Measurements from ENCODE around the gene IGIP.
A peak's percentile ranks its signal among the peaks of the same experiment; 100 is the strongest.
"Not testable (repeated sequence)": the region's sequence is repeated elsewhere in the genome, so short reads cannot be mapped to it uniquely, and the experiment has no call there.

The IGIP gene

DNA sequence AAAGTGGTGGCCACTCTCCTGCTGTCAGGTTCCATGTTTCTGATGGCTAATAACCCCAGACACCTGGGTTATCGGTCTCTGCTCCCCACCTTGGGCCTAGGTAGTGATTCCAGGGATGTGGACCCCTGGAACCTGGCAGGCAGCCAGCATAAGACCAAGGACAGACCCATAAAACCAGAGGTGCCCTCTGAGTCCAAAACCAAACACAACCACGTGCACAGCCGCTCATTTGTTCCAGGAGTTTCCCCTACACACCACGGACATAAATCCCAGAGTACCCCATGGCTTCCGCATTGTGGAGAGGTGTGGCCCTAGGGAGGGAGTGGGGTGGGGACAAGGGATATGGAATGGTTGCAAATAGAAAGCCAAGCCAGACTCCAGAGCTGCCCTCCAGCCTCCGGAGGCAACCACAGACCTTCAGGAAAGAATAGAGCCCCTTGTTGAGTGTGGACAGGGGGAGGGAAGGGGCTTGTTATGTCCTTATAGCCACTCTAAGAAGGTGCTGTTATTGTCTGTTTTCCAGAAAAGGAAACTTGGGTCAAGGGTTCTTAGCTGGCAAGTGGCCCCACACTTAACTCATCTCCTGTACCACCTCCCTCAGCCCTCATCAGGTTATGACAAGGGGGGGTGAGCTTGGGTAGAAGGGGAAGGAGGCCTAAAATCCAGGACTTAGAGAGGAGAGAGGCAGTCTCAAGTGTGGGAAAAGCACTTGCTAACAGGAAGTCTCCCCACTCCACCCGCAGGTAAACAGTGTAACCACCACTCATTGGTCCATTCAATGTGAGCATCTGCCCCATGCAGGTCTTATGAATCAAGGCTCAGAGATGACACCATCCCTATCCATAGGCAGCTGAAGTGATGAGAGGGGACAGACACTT is 25.6 kb downstream of the IGIP start:
- TF ChIP-seq, protein P1, sequence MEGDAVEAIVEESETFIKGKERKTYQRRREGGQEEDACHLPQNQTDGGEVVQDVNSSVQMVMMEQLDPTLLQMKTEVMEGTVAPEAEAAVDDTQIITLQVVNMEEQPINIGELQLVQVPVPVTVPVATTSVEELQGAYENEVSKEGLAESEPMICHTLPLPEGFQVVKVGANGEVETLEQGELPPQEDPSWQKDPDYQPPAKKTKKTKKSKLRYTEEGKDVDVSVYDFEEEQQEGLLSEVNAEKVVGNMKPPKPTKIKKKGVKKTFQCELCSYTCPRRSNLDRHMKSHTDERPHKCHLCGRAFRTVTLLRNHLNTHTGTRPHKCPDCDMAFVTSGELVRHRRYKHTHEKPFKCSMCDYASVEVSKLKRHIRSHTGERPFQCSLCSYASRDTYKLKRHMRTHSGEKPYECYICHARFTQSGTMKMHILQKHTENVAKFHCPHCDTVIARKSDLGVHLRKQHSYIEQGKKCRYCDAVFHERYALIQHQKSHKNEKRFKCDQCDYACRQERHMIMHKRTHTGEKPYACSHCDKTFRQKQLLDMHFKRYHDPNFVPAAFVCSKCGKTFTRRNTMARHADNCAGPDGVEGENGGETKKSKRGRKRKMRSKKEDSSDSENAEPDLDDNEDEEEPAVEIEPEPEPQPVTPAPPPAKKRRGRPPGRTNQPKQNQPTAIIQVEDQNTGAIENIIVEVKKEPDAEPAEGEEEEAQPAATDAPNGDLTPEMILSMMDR (IDR thresholded peaks at IDR 0.05; ENCODE audit: low read depth, low read length) = no peak
- H3K4me3 ChIP-seq (ENCODE audit: low read depth, low read length) = no peak overlapping the region
- no peak for DNase-seq (ENCODE audit: low read depth, low spot score)
- in situ Hi-C loops (cut with HindIII; ENCODE audit: low sequenced_read_pairs) = loop anchor here (25.0 kb wide), 1 partner anchor 89 kb away; no protein-coding TSS in a partner anchor

GRCh38 chr5:140152022-140152999 is 26.6 kb downstream of the IGIP start:
- TF ChIP-seq, protein P1 (IDR thresholded peaks at IDR 0.05; ENCODE audit: low read depth, low read length) = no peak
- in situ Hi-C loops (cut with HindIII; ENCODE audit: low sequenced_read_pairs) = loop anchor here (25.0 kb wide), 1 partner anchor 90 kb away; no protein-coding TSS in a partner anchor
- DNase-seq (ENCODE audit: low read depth, low spot score) = no peak

DNA sequence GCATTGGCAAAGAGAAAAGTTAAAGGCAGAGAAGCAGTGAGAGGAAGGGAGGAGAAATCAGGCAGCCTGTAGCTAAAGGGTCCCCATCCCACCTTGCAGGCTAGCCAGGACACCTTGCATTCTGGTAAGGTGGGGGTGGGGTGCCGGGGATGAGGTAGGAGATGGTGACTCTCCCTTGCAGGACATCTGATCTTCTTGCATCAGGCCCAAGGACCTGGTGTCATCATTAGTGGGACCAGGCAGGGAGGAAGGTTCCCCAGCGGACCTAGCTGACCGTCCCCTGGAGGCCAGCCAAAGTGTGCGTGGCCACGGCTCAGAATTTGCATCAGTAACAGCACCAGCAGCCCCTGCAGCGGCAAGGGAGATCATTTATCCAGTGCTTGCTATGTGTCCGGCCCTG is 27.5 kb downstream of the IGIP start:
- H3K4me3 ChIP-seq (ENCODE audit: low read depth, low read length) = no peak overlapping the region
- DNase-seq (ENCODE audit: low read depth, low spot score) = no peak
- TF ChIP-seq, protein P1 (IDR thresholded peaks at IDR 0.05; ENCODE audit: low read depth, low read length) = no peak
- in situ Hi-C loops (cut with HindIII; ENCODE audit: low sequenced_read_pairs) = loop anchor here (25.0 kb wide), 1 partner anchor 91 kb away; no protein-coding TSS in a partner anchor

More at GRCh38 chr5:140152022-140152999, 26.6 kb downstream of the IGIP start:
- H3K4me3 ChIP-seq (ENCODE audit: low read depth, low read length) = no peak overlapping the region

DNA sequence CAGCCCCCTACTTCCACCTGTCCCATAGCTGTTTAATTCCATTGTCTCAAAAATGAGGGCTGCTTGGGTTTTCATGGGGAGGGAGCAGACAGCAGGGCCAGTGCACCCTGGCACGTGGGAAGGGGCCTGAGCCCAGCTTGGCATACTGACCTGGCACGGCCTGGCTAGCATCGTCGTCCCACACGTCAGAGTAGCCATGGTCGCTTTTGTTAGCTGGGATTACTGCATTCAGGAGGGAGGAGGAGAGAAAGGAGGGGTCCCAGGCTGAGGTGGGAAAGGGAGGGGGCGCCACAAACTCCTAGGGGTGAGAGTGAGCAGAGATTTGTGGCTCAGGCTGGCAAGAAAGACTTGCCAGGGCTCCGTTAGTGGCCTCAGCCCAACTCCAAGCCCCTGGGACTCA is 28.2 kb downstream of the IGIP start:
- in situ Hi-C loops (cut with HindIII; ENCODE audit: low sequenced_read_pairs) = loop anchor here (25.0 kb wide), 1 partner anchor 92 kb away; no protein-coding TSS in a partner anchor
- no peak overlapping the region for H3K4me3 ChIP-seq (ENCODE audit: low read depth, low read length)
- DNase-seq (ENCODE audit: low read depth, low spot score) = no peak
- TF ChIP-seq, protein P1 (IDR thresholded peaks at IDR 0.05; ENCODE audit: low read depth, low read length) = no peak

- in situ Hi-C loops (cut with HindIII; ENCODE audit: low sequenced_read_pairs) = loop anchor here (25.0 kb wide), 1 partner anchor 93 kb away; no protein-coding TSS in a partner anchor
- not testable (repeated sequence) for H3K4me3 ChIP-seq (ENCODE audit: low read depth, low read length); DNase-seq (ENCODE audit: low read depth, low spot score)
Observed at GRCh38 chr5:140154710-140155381, 29.1 kb downstream of the IGIP start.

DNA sequence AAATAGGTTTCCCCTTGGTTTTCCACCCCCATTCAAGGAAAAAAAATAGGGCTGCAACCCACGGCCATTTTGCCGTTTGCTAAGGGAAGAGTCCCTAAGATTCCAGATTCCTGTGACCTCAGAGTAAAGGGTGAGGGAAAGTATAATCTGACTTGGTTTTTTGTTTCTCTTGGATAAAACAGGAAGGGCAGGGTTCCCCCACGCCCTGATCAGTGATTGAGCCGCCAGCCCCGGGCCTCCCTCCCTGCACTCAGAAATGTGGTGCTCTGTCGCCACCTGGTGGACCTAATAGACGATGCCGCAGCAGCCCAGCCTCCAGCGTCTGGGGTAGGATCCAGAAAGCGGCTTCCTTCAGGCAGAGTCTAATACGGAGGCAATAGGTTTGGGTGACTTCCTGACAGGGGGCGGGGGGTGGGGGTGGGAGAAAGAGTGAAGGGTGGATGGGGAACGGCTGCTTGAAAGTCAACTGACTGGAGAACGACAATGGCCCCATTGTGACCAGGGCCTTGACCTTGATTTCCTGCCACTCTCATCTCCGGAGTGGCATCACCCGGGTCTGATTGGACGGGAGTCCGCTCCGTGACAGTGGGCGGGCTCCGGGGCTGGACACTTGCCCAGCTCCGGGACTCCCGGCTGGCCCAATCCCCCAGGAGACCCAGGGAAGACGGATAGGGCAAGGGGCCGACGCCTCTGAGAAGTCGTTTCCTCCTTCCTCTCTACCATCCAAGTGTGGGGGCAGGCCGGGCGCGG is 31.5 kb downstream of the IGIP start:
- in situ Hi-C loops (cut with HindIII; ENCODE audit: low sequenced_read_pairs) = loop anchor here (25.0 kb wide), 1 partner anchor 95 kb away; no protein-coding TSS in a partner anchor
- TF ChIP-seq, protein P1 (IDR thresholded peaks at IDR 0.05; ENCODE audit: low read depth, low read length) = peak; percentile 87
- H3K4me3 ChIP-seq (ENCODE audit: low read depth, low read length) = peak overlapping the region; percentile 16

More for the DNA sequence above, 31.5 kb downstream of the IGIP start:
- DNase-seq (ENCODE audit: low read depth, low spot score) = peak; percentile 80

Measured in astrocyte of the spinal cord (primary cell).